Measurements from ENCODE around the gene ZNF837.

Gene ZNF837

GRCh38 chr19:58353717-58354477 lies 26.9 kb downstream of the ZNF837 start:
- DNase-seq (ENCODE audit: low read depth): no peak
- TF ChIP-seq CTCF (IDR thresholded peaks at IDR 0.05; ENCODE audit: low read depth, low read length) (no peak), MYC (IDR thresholded peaks at IDR 0.05; ENCODE audit: low read depth, low read length) (no peak), MAX (IDR thresholded peaks at IDR 0.05; ENCODE audit: low read depth, low read length) (no peak), POLR2A (IDR thresholded peaks at IDR 0.05; ENCODE audit: extremely low read depth, insufficient read length) (no peak)
- H3K4me3 ChIP-seq (ENCODE audit: low read depth, low read length): no peak overlapping the region

- no peak within 1 kb of the TSS for H3K4me3 ChIP-seq (ENCODE audit: low read depth, low read length)
- no peak for DNase-seq (ENCODE audit: low read depth)
- TF ChIP-seq MAX (IDR thresholded peaks at IDR 0.05; ENCODE audit: low read depth, low read length) (no peak), MYC (IDR thresholded peaks at IDR 0.05; ENCODE audit: low read depth, low read length) (no peak), CTCF (IDR thresholded peaks at IDR 0.05; ENCODE audit: low read depth, low read length) (no peak), POLR2A (IDR thresholded peaks at IDR 0.05; ENCODE audit: extremely low read depth, insufficient read length) (no peak)
Observed at GRCh38 chr19:58352760-58353671, 27.8 kb downstream of the ZNF837 start, which contains the start of gene A1BG. Gene A1BG, minus strand, starts transcription at chr19:58353492. Its CDS starts 55 bp downstream, at chr19:58353437.

- no peak for DNase-seq (ENCODE audit: low read depth)
- TF ChIP-seq POLR2A (IDR thresholded peaks at IDR 0.05; ENCODE audit: extremely low read depth, insufficient read length): no peak
- no peak for TF ChIP-seq MYC (IDR thresholded peaks at IDR 0.05; ENCODE audit: low read depth, low read length)
- TF ChIP-seq CTCF (IDR thresholded peaks at IDR 0.05; ENCODE audit: low read depth, low read length): no peak
- TF ChIP-seq MAX (IDR thresholded peaks at IDR 0.05; ENCODE audit: low read depth, low read length): no peak
- H3K4me3 ChIP-seq (ENCODE audit: low read depth, low read length): no peak overlapping the region
Observed at GRCh38 chr19:58351990-58352755, 28.7 kb downstream of the ZNF837 start.

- H3K4me3 ChIP-seq (ENCODE audit: low read depth, low read length): no peak overlapping the region
- no peak for DNase-seq (ENCODE audit: low read depth)
- no peak for TF ChIP-seq CTCF (IDR thresholded peaks at IDR 0.05; ENCODE audit: low read depth, low read length)
- no peak for TF ChIP-seq MAX (IDR thresholded peaks at IDR 0.05; ENCODE audit: low read depth, low read length)
- no peak for TF ChIP-seq POLR2A (IDR thresholded peaks at IDR 0.05; ENCODE audit: extremely low read depth, insufficient read length)
- TF ChIP-seq MYC (IDR thresholded peaks at IDR 0.05; ENCODE audit: low read depth, low read length): no peak
Observed at GRCh38 chr19:58351558-58351878, 29.3 kb downstream of the ZNF837 start.

- no peak for TF ChIP-seq CTCF (IDR thresholded peaks at IDR 0.05; ENCODE audit: low read depth, low read length)
- TF ChIP-seq MAX (IDR thresholded peaks at IDR 0.05; ENCODE audit: low read depth, low read length): no peak
- TF ChIP-seq POLR2A (IDR thresholded peaks at IDR 0.05; ENCODE audit: extremely low read depth, insufficient read length): no peak
- TF ChIP-seq MYC (IDR thresholded peaks at IDR 0.05; ENCODE audit: low read depth, low read length): no peak
- H3K4me3 ChIP-seq (ENCODE audit: low read depth, low read length): no peak overlapping the region
- no peak for DNase-seq (ENCODE audit: low read depth)
Observed at GRCh38 chr19:58350871-58351557, 29.8 kb downstream of the ZNF837 start.
